HG03442 (cell line): ENCODE data around the gene C4orf17.
A peak's percentile ranks its signal among the peaks of the same experiment; 100 is the strongest.
"Not testable (repeated sequence)": the region's sequence is repeated elsewhere in the genome, so short reads cannot be mapped to it uniquely, and the experiment has no call there.

Source experiments
- ATAC-seq: cut with Tn5 transposase; IDR thresholded peaks from one replicate; pipeline ENCODE4 v1.9.1; 2021; ENCODE audit warnings: mild to moderate bottlenecking, moderate library complexity; ENCODE audit not compliant: unreplicated experiment

The C4orf17 gene

DNA sequence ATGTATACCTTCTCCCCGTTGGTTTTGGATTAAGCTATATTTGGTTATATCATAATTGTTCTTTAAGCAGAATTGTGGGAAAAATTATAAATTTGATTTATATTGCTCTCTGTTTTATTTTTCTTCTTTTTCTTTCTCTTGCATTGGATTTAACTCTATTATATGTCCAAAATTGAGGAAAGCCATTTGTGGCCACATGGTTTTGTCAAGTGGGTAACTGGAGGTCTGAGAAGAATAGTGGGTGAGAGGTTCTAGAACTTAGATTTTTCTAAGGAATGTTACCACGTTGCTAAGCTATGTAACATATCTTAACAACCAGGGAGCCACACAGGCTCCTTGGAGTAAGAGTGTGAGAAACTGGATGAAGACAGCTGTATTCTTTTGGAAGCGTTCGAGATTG is at the start of gene C4orf17:
C4orf17 (plus strand) TSS at position 301 of the 400 bp plus-strand sequence. CDS start 2,061 bp downstream, outside the sequence.
- ATAC-seq, result no peak

DNA sequence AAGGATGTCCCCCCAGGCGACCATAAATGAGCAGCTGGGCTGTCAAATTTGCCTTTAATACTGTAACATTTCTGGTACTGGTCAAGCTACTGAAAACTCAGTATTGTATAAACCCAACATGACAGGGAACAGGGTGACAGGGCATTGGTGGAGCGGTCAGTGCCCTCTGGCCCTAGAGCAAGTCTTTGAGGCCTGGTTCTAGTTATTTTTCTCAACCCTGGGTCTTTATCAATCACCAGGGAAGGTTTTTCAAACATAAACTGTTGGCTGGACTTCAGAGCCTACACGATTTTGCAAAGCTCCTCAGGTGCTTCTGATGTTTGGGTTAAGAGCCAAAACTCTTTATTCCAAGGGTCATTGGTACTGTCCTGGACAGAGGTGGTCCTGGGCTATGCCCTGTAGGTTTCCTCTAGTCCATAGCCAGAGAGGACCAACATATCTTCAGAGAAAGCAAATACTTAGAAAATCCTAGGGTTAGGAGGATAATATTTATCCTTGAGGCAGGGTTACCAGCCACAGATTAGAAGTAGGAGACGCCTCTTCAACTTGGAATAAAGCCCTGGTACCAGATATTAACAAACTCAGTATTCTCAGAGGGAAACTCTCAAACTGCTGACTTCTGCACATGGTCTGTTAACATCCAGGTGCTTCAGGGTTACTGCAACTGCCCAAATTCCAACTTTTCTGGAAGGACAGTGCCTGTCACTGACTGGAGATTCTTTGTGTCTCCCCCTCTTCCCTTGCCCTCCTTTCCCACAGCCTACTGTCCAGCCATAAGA is 49.0 kb upstream of the C4orf17 start:
- no peak for ATAC-seq

DNA sequence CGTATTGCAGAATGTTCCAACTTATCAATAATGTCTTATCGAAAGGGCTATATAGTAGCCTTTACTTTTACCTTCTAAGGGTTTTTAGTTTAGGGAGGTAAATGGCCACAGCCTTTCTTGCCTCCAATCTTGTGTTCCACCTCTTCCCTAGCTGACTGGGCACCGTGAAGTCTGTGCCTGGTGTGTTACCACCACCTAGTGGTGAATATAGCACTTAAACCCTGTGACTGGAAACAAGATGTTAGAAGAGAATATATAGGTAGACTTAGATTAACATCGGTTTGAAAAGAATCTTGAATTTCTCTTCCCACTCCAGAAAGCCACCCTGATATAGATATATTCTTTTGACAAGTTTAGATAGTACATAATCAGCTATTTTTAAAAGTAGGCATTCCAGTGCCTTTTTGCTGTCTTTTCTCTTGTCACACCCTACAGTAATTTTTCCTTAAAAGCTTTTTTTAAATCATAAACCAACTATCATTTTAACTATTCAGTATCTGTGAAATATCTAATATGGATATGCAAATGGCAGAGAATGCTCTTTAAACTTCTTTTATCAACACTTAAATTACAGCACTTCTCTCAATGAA is 47.9 kb upstream of the C4orf17 start:
- peak; percentile 99 for ATAC-seq

GRCh38 chr4:99463566-99463965 is 47.3 kb upstream of the C4orf17 start:
- no peak for ATAC-seq

DNA sequence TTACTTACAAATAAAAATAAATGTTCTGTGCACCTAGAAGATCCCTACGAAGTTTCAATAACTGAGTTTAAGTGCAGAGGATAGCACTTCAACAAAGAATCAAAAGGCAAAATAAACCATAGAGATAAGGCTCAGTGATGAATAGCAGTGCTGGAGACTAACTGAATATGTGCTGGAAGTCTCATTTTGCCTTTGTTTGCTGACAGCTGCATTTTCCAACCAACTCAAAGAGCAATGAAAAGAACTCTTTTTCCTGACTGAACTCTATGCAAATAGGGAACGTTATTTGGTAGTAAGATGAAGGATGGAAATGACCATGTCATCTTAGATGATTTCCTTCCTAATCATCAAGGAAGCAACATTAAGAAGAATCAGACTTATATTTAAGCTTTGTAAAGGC is 42.9 kb upstream of the C4orf17 start:
- ATAC-seq, result no peak

DNA sequence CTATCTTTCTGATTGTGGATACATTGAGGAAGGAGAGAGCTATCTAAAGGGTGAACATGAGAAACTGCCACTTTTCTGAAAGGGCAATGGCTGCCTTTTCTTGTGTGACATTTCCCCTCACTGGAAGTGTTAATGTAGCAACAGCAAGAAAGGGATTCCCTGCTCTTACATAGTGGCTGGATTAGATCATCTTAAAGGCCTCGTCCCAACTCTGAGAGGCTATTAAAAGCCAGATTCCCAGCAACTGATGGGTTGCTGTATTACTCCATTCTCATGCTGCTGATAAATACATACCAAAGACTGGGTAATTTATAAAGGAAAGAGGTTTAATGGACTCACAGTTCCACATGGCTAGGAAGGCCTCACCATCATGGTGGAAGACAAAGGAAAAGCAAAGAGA is 41.9 kb upstream of the C4orf17 start:
- no peak for ATAC-seq

GRCh38 chr4:99471349-99471748 is 39.5 kb upstream of the C4orf17 start:
- ATAC-seq, result no peak

DNA sequence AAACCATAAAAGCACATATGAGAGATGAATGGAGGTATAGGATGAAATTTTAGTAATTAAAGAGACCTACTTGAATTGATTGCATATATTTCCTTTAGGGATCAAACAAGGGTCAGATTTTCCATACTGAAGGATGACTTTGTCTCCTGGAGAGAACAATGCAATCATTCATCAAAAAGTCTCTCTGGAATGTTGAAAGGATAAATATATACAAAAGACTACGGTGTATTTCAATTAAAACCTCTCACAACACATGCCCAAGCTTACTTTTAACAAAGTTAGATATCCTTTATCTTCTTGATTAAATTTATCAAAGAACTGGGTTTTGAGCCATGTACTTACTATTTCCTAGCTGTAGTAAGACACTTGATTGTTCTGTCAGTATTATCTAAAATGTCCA is 38.9 kb upstream of the C4orf17 start:
- ATAC-seq, result no peak

GRCh38 chr4:99473131-99473530 is 37.7 kb upstream of the C4orf17 start:
- no peak for ATAC-seq

DNA sequence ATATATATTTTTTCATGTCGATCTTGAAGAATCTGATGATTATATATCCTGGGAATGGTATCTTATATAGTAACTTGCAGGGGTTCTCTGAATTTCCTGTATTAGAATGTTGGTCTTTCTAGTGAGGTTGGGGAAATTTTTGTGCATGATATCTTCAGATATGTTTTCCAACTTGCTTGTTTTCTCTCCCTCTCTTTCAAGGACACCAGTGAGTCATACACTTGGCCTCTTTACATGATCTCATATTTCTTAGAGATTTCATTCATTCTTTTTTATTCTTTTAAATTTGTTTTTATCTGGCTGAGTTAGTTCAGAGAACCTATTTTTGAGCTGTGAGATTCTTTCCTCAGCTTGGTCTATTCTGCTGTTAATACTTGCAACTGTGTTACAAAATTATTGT is 27.2 kb upstream of the C4orf17 start:
- no peak for ATAC-seq

DNA sequence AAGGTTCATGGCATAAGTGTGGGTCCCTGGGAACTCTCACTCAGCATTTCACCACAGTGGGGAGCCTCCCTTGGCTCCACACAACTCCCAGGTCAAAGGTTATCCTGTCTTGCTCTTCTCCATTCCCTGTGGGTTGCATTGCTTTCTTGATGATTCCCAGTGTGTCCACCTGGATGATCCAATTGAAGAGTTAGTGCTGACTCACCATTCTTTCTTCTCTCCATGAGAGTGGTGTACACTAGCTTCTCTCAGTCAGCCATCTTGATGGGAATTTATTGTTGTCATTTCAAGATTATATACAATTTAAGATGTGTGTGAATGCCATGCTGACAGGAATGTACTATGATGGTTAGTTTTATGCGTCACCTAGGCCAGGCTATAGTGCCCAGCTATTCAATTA is 25.6 kb upstream of the C4orf17 start:
- no peak for ATAC-seq

- ATAC-seq, result not testable (repeated sequence)
Observed at GRCh38 chr4:99486648-99487047, 24.2 kb upstream of the C4orf17 start.

DNA sequence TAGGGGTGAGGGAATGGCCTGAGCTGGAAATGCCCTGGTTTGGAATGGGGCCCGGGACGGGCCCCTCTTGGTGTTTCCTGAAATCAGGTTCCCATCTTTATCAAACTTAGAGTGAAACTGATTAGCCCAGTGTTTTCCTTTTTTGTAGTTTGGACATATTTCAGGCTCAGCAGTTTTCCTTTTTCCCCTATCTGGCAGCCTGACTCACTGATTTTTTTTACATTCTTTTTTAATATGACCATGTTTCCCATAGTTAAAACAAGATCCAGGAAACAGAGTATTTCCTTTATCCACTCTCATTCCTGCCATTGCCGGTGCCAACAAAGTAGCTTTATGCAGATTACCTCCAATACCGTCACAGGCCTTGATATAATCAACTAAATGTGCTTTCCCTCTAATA is 20.5 kb upstream of the C4orf17 start:
- ATAC-seq, result no peak

DNA sequence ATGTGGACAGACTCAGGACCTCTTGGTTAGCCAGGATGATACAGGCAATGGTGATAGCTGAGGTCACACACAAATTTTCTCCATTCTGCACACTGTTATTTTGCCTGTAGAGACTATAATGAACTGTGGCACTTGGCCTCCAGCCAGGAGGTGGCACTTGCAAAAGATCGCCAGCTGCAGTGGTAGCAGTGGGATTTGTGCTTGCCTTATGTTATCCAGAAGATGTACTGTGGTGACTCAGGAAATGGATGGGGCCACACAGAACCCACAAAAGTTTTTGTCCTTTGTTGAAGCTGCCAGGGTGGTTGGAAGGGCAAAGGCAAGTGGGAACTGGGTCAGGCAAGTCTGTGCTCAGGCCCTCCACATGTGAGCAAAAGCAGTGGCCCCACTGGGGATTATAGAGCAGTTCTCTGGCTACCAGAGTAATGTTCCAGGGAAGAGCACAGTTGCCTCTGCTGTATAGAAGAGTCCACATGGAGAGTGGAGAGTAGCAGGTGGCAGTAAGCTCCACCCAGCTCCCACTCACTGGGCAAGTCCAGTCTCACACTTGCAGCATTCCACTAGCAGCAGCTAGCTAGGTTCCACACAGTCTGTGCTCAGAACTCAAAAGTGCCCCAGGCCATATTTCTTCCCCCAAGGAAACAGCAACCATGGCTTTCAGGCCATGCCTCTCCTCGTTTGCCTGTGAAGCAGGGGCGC is 5.9 kb upstream of the C4orf17 start:
- no peak for ATAC-seq

GRCh38 chr4:99506781-99507180 is 4.0 kb upstream of the C4orf17 start:
- ATAC-seq, result no peak

GRCh38 chr4:99507349-99507748 is 3.5 kb upstream of the C4orf17 start:
- peak; percentile 17 for ATAC-seq

GRCh38 chr4:99507762-99508161 is 3.1 kb upstream of the C4orf17 start:
- peak; percentile 72 for ATAC-seq

- no peak for ATAC-seq
Observed at GRCh38 chr4:99518601-99519295, 7.9 kb downstream of the C4orf17 start.

- ATAC-seq, result no peak
Observed at GRCh38 chr4:99529228-99529627, 18.4 kb downstream of the C4orf17 start.

DNA sequence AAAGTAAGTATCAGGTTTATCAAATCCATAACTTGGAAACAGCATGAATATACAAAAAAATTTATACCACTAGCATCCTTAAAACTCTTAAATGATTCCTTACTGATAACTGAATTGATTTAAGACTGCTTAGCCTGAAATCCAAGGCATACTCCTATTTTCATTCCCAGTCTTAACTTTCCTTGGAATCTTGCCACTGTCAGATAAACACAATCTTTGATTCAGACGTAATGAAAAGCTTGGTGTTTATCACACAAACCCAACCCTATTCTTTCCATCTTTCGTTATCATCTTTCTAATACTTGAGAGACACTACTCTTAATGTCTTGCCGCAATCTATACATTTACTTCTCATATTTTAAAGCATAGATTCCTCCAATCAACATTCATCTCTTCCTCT is 19.1 kb downstream of the C4orf17 start:
- ATAC-seq, result no peak

GRCh38 chr4:99534699-99535098 is 23.9 kb downstream of the C4orf17 start:
- ATAC-seq, result not testable (repeated sequence)
